Measurements from ENCODE around the gene LAMTOR3.
A peak's percentile ranks its signal among the peaks of the same experiment; 100 is the strongest.

DNA sequence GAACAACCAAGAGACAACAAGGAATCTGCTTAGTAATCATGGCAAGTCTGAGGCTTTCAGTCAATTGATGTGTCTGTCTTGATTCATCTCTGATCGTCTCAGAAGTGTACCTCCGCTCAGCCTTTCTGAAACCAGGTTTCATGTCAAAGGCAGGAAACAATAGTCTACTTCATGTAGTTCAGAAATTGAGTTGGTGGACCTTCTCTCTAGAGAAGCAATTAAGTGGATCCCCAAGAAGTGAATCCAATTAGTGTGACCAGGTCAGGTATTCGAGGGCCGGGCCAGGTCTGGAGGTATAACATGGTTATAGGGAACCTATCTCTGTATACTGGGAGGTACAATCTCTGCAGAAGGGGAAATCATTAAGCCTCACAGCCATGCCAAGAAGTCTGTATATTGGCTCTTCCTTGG is 45.6 kb downstream of the LAMTOR3 start:
- TF ChIP-seq POLR2A (IDR thresholded peaks at IDR 0.05; ENCODE audit: low read depth, low read length) = peak; percentile 40; the same call in 1 of the 2 replicates
- TF ChIP-seq POLR2AphosphoS5 (IDR thresholded peaks at IDR 0.05; ENCODE audit: low read depth, low read length) = no peak
